DMS53 treated with DMSO at 0.1 percent for 48 hours (cell line): ENCODE data around the gene NAMPT.
"Not testable (repeated sequence)": the region's sequence is repeated elsewhere in the genome, so short reads cannot be mapped to it uniquely, and the experiment has no call there.

Source experiments
- DNase-seq: peaks from one replicate; lab custom pipeline; 2025; ENCODE audit not compliant: unreplicated experiment; lab: John Stamatoyannopoulos, UW

NAMPT gene

GRCh38 chr7:106305732-106306131 is 20.9 kb upstream of the NAMPT start:
- DNase-seq, result no peak

GRCh38 chr7:106304568-106304967 is 19.8 kb upstream of the NAMPT start:
- DNase-seq, result no peak

GRCh38 chr7:106298631-106299030 is 13.8 kb upstream of the NAMPT start:
- DNase-seq, result not testable (repeated sequence)

- not testable (repeated sequence) for DNase-seq
These were observed 13.4 kb upstream of the NAMPT start for GRCh38 chr7:106298155-106298554.

DNA sequence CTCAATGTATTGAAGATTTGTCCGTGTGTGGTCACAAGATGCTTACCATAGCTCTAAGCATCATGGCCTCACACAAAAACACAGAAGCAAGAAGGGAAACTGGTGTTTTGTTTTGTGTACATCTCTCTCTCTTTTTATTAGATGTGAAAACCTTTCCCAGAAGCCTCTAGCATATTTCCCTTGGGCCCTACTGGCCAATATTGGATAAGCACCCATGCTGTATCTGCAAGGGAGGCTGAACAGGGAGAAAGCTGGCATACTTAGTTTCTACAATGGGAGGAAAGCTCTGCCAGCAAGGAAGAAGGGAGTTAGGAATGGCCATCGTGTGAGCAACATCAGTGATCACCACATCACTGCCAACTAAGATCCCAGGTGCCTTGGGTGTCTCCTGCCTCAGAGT is 9.6 kb upstream of the NAMPT start:
- DNase-seq, result no peak

DNA sequence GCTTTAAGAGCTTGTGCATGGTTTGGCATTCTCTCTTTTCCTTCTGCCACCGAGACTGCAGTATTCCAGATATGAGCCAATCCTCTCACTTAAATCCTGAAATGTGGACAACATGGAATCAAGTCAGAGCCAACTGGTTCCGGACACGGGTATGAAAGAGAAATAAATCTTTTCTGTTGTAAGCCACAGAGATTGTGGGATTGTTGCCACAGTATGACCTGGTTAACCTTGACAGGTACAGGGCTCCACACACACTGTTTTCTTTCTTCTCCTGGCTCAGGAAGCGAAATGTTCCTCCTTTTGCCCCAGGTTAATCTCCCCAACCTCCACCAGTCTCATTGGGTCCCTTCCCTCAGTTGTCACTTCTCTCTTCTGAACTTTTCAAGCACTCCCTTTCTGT is 6.5 kb upstream of the NAMPT start:
- DNase-seq, result no peak

GRCh38 chr7:106290319-106290718 is 5.5 kb upstream of the NAMPT start:
- DNase-seq, result no peak

- DNase-seq, result no peak
These were observed 5.1 kb upstream of the NAMPT start for GRCh38 chr7:106289848-106290247.

- no peak for DNase-seq
These were observed 3.5 kb upstream of the NAMPT start for GRCh38 chr7:106288263-106288662.

DNA sequence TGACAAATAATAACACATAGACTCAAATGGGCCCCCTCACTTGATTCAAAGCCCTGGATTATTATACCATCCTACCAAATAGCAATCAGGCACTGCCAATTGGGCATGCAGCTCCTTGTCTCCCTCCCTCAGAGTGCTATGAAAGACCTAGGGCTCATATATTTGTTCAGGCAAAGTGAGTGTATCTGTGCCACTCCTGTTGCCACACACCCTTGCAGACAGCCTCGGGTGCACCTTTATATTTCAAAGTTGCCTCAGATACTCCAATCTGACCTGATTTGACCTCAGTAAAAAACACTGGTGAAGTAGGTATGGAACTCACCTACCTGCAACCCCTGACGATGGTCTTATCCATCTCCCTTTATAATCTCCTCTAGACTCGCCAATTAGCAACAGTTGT is 3.0 kb upstream of the NAMPT start:
- DNase-seq, result no peak

DNA sequence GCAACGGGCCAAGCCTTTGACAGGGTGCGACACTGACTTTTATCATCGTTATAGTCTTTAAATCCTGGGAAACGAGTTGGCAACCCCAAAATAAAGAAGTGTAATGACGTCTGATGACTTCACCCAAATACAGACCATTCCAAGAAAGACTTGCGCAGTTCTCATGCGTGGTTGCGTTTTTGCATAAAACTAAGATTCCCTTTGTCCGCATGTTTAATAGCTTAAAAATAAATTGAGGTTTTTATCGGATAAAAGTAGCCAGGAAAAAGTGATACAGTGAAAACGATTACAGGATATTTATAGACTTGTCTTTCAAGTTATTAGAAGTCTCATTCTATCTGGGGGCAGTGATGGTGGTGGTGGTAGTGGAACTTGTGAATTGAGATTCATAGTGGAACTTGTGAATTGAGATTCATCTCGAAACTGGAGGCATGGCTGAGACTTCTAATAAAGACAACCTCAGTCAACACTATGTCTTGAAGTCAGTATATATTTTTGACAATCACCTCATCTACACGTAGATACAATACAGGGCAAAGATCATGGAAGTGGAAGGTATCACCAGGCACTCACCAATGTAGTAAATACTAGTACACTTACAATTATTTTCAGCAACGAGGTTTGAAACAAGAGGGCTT is 1.2 kb upstream of the NAMPT start:
- no peak for DNase-seq

DNA sequence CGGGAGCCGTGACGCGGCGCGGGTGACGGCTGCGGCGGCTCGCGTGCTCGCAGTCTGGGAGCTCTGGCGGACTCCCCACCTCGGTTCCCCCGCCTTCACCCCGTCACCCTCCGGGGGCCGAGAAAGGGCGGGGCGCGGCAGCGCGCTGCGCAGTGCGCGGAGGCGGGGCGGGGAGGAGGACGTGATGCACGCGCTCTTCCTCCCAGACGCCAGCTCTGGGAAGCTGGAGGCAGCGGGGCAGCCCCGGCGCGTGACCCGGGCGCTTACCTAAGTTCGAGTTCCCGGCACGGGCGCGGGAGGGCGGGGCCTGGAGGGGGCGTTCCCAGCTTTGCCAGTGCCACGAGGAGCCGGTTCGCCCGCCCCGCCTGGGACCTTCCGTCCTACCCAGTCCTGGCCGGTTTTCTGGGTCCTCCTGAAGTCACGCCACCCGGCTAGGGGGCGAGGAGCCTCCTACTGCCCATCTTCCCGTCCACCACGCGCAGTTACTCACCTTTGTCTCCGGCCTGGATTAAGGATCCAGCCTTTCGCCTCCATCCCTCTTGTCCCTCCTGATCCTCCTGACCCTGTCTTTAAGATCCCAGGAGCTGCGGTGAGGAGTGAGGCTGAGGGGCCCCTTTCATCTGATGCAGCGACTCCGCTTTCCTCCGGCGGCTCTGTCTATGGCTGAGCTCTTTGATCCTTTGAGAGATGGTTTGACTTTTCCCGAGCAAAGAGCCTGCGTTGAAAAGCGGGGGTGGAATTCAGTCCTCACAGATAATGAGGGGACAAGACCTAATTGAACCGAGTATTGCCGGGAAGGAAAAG is 470 bp upstream of the NAMPT start:
- peak; percentile 99 for DNase-seq

DNA sequence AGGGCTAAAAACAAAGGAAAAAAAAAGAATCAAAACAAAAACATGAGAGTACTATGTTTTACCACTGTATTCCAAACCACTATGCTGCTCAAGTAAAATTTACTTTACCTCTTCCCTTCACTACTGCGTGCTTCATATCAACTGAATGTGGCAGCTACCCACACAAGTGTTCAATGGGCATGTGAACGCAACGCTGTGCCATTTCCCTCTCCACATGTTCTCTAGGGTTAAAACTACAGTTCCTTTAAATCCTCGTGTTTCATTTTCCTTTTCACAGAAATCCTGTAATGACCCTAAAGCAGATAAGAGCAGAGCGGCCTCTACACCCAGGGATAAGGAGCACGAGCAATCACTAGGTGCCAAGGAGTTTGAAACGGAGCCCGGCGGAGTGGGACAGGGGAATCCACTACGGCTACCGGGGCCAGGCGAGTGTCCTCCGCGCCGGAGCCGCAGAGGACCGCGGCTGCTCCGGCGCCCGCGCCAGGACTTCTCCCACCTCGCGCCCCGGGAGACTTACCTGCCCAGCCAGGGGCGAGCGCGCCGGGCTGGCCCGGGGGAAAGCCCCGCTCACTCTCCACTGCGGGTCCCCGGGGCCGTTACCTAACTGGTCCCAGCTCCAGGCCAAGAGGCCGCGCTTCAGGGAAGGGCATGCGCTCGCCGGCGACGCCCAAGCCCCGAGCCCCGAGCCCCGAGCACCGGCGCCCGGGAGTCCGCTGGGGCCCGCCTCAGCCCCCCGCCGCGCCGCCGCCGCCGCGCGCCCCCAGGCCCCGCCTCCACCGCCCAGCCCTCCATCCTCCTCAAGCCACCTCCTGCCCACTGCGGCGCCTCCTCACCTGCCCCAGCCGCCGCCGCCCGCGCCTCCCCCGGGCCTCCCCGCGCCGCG is 711 bp downstream of the NAMPT start:
- peak; percentile 58 for DNase-seq

DNA sequence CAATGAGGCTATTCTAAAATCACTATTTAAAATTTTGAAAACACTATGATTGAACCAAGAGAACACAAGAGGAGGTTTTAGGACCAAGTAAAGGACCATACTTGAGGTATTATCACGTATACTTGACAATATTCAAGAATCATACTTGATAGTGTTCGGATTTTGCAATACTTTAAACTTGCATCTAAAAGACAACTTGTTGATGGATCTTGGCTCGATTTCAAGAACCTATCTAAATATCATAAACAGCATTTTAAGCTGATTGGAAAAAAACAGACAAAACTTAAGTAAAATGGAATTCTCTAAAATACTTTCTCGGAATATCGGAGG is 1.3 kb downstream of the NAMPT start:
- DNase-seq, result no peak

DNA sequence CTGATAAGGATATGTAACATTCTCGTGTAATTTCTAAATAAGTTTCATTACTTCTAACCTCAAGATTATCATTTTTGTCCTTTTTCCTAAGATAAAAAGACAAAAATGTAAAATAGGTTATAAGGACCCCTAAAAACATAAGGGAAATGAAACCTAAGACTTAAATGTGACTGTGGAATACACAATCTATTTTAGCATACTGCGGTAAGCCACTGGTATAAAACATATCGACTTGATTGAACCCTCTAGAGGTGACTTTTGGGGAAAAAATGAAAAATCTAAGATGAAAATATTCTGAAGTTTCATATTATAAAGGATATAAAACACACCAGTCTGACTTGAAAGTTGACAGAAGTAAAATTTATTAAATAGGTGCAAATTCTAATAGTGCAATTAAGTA is 1.9 kb downstream of the NAMPT start:
- no peak for DNase-seq

DNA sequence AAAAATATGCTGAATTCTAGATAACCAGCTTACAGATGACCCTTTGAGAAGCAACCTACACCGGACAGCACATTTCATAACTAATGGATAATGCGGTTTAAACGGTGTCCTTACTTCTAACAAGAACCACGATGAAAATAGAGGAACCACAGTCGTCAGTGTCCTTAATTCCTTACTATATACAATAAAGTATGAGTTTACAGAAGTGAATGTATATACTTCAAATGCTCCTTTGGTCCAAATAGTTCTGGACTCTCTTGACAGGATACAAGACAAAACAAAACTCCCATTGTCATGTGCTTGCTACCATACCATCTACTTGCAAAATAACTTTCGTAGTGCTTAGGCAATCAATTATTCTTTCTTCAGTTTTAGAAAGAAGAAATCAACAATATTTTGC is 2.4 kb downstream of the NAMPT start:
- DNase-seq, result no peak

DNA sequence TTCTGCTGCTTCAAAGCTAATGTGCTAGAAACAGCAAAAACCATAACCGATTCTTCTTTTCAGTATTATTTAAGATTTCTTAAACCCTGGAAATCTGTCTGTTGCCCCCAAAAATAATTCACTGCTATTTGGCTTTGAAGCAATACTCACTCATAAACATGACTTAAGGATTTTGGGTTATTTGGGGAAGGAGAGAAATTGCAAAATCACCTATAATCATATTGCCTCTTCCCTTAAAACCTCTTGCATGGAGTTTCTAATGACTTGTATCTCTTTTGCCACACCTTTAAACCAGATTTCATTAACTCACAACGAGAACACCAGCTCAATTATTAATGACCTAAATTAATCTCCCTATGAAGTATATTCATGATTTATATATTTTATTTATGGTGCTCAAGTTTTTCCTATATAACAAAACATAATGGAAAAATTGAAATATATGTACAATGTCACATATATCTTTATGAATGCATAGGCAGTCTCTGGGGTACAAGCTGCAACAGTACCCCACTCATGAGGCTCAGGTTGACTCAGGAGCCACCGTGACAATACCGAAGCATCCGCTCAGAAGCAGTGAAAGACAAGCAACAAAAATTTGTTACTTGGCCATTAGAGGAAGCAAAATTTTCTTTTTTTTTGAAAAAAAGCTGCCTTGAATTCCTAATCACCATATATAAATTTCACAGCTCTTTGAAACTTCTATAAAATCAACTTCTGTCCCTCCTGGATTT is 3.0 kb downstream of the NAMPT start:
- DNase-seq, result no peak

- DNase-seq, result no peak
These were observed 3.7 kb downstream of the NAMPT start for GRCh38 chr7:106281127-106281526.

DNA sequence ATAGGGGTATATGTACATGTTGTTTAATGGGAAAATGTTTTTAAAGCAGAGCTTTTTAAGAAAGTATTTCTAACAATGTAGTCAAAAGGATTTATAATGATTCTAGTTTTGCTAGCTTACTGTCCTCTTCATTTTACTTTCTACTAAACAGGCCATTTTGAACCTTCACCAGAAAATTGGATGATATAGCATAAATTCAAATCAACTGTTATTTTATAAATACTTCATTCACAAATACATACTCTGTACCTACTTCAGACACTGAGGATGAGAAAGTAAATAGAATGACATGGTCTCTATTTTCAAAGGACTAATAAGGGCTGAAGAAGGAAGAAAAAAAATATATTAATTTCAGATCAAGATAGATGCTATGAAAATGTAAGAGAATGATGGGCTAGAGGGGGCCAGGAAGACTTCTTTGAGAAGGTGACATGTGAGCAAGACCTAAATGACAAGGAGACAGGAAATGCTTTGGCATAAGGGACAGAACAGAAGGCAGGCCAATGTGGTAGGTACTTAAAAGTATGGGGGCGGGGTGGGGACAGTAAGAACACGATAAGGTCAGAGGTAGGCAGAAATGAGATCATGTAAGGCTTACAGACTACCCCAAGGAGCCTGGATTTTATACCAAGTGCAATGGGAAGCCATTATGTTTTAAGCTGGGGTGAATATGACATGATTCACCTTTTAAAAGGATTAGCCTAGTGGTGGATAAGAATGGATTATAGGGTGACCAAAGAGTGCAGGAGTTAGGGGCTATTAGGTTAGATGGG is 5.2 kb downstream of the NAMPT start:
- no peak for DNase-seq

DNA sequence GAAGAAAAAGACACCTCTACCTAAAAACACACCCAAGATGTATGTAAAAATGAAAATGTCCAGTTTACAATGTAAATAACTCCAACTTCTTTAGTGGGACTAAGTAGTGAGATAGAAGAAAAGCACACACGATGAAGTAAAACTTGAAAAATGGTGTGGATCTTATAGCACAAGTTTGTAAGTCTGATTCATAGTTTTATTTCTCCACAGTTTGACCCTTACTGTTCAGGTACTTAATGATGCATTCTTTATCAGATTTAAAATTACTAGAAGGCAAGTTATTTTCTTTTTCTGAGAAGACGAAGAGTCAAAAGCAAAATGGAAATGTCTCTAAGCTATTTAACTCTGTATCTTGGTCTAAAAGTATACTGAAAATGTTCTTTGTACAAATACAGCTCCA is 6.1 kb downstream of the NAMPT start:
- DNase-seq, result no peak

DNA sequence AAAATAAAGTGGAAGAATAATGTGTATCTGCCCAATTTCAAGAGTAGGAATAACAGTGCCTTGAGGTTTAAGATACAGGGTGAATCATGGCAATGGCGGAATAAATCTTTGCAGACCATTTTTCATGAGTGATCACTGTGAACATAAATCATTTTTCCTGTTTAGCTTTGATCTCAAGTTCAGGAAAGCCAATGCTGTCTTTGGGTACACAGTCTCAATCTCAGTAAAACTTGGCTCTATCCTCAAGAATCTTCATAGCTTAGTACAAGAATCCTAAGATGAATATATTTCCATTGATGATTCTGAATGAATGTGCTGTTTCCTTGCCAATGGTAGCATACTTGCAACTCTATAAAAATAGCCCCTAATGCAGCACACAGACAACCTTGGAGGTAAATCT is 6.8 kb downstream of the NAMPT start:
- DNase-seq, result no peak
